ENCODE results near the gene RAB11FIP5.
"Not testable (repeated sequence)": the region's sequence is repeated elsewhere in the genome, so short reads cannot be mapped to it uniquely, and the experiment has no call there.

RAB11FIP5 gene

DNA sequence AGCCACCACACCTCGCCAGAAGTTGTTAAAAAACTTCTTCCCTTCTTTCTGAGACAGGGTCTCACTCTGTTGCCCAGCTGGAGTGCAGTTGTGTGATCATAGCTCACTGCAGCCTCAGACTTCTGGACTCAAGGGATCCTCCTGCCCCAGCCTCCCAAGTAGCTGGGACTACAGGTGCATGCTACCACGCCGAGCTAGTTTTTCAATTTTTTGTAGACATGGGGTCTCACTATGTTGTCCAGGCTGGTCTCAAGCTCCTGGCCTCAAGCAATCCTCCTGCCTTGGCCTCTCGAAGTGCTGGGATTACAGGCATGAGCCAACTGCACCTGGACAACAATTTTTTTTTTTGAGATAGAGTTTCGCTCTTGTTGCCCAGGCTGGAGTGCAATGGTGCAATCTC is 47.7 kb downstream of the RAB11FIP5 start:
- DNase-seq, result not testable (repeated sequence)

DNA sequence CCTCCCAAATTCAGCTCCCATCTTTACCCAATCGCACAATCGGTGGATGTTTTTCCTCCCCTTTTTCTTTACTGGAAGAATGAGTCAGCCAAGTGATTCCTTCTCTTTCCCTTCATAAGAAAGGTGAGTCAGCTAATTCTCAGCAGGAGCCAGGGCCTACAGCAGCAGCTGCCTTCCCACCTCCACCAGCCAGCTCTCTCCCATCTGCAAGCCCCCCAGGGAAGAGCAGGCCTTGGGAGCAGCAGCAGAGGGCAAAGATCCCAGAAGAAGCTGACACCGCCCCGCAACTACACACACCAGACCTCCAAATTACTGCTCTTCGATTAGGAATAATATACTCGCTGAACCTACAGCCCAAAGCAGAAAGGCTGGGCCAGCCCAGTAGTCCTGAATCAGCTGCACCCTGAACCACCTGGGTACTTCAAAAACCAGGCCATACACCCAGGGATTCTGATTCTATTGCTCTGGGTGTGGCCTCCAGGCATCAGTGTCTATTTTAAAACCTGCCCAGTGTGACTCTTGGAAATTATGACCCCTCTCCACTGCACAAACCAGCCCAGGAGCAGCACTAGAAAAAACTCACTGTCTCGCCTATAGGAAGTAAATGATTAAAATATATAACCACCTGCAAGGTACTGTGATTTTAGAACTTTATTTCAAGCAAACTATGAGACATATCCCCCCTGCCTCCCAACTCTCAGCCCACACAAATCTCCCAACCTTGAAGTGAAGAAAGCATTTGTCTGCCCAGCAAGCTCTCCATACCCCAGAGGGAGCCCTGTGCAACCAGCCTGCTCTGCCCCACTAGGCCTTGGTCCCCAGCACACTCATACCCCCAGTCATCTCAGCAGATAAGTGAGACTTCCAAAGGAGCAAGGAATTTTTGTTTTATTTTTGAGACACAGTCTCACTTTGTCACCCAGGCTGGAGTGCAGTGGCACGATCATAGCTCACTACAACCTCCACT is 48.6 kb downstream of the RAB11FIP5 start:
- no peak for DNase-seq

DNA sequence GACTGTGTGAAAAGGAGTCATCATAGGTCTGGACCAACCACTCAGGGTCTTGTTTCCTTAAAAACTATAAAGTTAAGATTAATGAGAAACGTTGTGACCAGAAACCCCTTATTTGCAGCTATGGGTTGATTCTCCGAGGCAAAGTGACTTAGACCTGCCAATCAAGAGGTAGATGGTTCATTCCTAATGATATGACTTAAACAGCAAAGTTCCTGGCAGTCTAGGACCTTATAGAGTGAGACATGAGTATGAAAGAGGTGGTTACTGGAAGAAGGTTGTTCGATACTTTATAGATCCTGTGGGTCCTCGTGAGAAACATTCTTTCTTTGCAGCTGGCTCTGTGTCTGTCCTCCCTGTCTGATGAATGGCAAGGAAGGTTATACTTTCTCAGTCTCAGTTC is 49.3 kb downstream of the RAB11FIP5 start:
- DNase-seq, result no peak

DNA sequence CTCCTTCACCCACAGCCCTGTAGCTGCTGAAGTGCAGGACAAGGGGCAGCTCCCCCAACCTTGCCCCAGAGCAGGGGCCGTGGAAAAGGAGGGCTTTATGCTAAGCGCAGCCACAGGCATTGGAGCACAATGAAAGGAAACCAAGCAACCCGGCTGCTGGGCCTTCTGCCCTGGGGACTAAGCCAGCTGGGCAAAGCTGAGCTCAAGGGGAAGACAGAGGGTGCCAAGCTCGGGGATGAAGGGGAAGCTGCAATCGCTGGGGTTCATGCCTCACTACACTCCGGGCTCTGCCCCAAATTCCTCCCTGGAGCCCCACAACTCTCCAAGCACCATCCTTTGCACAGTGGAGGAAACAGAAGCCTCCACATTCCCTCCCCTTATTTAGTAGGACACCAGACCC is 53.6 kb downstream of the RAB11FIP5 start:
- no peak for DNase-seq

DNA sequence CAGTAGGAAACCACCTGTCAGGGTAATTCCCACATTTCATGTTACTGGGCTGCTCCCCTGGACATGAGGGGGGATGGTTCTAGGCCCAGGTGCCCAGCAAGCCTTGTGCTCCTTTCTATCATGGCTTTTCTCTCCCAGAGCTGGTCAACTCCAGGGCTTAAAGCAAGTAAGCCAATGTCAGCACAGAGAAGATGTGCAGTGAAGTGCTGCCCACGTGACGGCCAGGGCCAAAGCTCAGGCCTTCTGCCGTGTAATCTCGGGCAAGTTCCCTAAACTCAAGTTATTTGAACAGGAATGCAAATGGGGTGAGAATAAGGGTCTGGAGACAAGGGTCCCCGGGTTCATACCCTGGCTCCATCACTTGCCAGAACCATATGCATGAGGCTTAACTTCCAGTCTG is 57.8 kb downstream of the RAB11FIP5 start:
- no peak for DNase-seq

DNA sequence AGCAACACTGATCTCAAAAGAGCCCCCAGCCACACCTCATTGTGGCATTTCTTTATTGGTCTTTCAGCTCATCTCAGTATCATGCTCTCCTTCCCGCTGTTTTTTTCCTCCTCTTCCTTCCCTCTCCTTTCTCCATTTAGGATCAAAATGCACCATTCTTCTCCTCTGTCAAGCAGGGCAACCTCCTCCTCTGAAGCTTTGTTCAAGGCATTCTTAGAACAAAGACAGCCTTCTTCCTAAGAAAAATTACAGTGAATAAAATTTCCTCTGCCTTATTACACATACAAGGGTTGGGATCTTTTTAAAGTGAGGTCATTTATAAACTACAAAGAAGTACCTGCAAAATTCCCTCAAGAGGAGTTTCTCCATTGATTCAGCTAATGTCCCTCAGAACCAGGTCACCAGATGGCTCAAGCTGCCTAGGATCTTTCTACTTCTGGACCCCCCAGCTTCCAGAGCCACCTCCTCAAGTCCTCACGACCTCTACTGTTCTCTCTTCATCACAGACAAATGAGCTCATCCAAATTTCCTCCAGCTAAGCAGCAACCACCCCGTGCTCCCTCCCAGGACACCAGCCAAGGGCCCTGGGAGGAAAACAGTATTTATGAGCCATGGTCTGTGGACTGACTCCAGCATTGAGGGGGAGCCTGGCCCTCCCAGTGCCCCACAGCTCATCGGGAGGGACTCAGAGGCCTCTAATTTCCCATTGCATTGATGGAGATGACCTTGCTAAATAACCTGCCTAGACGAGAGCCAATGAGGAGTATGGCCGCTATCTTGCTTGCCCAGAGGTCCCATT is 59.2 kb downstream of the RAB11FIP5 start:
- no peak for DNase-seq

DNA sequence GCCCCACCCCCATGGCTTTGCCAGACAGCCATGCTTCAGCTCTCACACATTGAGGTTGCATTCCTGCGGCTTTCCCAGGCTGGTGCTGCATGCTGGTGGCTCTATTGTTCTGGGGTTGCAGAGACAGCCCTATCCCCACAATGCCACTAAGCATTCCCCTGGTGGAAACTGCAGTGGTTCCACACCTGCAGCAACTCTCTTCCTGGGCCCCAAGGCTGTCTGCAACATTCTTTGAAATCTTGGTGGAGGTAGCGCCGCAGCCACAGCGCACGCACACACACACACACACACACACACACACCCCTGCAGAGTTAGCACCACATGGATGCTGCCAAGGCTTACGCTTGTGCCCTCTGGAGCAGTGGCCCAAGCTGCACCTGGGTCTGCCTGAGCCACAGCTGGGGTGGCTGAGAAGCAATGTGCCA is 62.6 kb downstream of the RAB11FIP5 start:
- DNase-seq, result no peak

DNA sequence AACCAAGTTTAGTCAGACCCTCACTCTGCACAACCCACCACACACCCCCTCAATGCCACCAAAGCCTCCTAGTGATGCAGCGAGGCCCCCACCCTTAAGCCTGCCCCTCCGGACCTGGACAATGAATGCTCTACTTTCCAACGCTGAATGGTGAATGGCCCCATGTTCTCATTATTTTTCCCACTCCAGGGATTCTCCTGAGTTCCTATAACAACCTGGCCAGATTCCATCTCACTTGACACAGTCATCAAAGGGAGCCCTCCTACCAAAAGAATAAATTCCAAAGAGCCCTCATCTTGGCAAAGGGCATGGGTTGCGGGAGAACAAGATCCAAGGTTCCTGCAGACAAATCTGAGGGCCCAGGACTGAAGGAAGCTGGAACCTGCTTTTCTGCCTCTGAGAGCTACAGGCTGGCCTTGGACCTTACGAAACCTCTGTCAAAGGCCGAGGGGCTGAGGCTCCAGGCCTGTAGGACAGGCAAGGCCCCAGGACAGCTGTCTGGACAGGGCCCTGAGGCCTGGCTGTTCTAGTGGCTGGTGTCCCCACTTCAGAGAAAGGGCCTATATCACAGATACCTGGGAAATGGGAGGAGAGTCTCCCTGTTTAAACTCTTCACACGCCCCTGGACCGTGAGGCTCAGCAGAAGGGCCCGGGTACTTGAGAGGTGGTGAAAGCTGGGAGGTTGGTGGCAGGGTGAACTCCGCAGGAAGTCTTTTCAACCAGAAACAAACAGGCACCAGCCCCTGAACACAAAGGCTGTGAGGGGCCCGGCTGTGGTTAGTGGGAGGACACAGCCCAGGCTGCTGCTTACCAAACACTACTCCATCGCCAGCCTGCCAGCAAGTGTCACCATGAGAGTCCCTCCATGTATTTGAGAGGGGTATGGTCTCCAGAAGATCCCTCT is 68.6 kb downstream of the RAB11FIP5 start:
- no peak for DNase-seq

DNA sequence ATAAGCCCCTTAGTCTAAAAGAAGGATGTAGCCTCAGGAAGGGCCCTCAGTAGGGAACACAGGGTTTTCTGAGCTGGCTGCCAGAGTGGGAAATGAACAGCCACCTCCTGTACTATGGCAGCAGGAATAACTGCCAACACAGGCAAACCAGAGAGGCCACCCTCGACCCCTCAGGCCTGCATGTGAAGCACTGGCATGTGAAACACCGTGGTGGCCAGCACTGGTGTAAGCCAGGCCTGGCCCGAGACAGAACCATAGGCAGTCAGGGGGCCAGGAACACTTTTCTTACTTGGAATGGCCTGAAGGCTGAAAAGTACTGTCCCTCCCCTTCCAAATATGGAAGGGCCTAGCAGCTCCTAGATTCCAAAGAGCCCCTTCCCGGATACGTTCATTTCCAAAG is 69.5 kb downstream of the RAB11FIP5 start:
- DNase-seq, result no peak

DNA sequence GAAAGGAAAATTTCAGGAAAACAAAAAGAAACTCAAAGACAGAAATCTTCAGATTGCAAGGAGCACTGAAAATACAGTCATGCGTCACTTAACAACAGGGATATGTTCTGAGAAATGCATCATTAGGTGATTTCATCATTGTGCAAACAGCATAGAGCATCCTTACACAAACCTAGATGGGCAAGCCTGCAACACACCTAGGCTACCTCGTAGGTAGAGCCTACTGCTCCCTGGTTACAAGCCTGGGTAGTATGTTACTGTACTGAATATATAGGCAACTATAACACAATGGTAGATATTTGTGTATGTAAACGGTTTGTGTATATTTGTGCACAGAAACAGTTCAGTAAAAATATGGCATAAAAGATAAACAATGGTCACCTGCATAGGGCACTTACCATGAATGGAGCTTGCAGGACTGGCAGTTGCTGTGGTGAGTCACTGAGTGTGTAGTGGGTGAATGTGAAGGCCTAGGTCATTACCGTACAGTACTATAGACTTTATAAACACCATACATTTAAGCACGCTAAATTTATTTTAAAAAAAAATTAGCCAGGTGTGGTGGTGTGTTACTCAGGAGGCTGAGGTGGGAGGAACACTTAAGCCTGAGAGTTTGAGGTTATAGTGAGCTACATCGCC is 74.7 kb downstream of the RAB11FIP5 start:
- DNase-seq, result no peak

DNA sequence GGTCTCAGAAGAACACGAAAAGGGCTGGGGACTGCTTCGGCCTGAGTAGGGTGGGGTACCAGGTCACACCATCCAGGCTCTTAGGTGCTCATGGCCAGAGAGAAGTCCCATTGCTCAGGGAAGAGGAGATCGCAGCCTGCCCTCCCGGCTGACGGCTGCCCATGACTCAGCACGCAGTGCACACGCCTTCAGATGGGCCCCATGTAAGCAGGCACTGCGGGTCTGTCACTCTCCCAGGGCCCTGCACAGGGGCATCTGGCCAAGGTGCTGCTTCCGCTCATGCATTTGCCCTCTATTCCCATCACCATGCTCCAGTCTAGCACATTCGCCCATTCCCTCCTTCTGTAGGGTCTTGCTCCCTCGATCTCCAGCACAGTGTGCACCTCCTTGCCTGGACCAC is 76.0 kb downstream of the RAB11FIP5 start:
- DNase-seq, result no peak

DNA sequence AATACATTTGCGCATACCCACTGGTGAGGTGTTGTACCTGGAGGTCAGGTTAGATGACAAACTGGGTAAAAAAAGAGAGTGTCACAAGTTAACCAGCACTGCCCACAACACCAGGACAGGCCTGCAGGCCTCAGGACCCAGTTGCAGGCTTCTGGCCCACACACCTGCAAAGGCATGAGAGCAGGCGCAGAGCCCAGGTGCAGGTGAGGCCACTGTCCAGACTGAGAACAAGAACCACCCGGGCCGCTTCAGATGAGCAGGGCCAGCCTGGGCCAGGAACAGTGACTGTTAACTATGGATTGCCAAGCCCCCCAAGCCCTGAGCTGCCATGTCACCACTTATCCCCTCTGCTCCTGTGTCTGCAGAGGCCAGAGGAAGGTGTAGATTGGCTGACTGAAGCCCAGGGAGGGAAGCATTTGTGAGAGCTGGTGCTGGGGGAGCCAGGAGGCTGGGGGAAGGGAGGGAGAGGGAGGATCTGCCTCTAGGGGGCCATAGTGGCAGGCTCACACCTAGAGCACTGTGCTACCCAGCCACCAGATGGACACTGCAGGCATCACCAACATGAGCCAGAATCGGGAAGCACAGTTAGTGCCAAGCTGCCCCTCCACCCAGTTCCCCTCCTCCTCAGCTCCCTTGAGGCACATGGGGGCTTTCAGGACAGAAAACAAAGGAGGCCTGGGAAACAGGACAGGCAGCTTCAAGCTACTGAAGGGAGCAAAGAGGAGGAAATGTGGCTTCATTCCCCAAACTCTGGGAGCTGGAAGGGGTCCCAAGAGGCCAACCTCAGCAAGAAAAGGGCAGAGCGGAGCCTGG is 76.6 kb downstream of the RAB11FIP5 start:
- DNase-seq, result no peak

DNA sequence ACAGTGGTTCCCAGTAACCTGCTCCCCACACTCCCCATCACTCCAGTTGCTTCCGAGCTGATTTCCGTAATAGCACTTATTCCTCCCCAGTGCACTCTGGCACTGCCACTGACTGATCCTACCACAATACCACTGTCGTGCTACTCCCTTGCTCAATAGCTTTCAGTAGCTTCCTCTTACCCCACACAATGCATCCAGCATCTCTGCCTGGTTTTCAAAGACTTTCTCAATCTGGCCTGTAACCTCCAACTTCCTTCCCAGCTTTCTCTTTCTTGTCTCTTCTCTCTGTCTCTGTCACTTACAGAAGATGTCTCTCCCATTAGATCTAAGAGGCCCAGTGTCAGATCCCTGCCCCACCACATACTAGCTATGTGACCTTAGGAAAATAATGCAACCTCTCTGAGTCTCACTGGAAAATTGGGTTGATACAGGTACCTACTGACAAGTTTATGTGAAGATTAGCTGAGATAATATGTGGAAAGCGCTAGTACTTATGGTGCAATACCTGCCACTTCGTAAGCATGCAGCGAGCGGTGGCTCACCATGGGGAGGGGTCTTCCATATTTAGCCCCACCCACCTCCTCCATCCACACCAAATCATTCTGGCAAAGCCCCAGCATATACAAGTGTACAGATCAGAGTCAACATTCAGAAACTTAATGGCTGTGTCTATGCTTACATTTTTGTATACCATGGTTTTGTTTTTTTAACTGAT is 77.9 kb downstream of the RAB11FIP5 start:
- DNase-seq, result no peak

DNA sequence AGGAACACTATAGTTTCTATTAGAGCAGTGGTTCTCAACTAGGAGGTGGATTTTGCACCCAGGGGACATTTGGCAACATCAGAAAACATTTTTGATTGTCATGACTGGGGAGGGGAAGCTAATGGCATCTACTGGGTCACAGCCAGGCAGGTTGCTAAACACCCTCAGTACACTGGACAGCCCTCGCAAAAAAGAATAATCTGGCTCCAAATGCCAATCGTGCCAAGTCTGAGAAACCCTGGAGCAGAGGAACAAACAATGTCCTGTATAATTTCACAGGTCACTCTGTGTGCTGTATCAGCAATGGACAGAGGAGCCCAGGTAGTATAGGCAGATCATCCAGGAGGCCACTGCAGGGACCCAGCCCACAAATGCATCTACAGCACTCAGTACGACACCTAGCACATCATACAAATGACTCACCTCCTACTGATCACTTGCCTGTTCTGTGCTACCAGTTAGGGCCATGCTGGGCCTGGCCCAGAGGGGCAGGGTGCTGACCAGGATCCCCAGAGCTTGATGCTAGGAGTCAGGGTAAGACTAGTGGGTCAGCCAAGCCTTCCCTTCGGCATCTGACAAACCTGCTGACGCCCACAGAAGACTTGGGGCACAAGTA is 78.9 kb downstream of the RAB11FIP5 start:
- no peak for DNase-seq

DNA sequence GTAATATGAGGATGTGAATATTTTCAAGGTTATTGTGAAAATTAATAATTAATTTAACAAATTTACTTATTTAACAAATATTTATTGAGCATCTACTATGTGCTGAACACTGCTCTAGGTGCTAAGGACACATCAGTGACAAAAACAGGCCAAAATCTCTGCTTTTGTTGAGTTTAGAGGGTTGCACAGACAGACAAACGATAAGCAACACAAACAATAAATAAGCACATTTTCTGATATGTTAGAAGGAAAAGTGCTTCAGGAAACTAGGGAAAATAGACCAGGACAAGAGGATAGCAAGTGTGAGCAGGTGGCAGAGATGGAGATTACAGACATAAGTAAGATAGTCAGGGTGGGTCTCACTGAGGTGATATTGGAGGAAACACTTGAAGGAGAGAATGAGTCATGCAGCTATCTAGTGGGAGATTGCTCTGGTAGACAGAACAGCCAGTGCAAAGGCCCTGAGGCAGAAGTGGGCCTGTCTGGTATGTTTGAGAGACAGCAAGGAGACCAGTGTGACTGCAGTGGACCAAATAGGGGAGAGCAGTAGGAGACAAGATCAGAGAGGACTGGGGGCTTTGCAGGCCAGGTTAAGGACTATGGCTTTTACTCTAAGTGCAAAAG is 79.5 kb downstream of the RAB11FIP5 start:
- DNase-seq, result no peak

DNA sequence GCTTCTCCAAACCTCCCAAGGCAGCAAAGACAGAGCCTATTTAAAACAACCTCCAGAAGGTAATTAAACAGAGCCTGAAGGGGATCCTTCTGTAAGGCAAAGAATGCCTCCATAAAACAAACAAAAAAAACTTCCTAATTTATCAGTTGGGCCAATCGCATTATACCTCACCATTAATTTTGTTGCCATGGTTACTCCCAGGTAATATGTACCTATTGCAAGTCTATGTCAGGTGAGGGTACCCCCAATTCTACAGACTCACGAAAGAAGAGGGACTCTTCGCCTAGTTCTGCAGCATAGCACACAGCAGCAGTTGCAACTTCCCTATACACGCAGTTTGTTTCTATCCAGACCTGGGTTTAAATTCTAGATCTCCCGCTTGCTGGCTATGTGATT is 80.0 kb downstream of the RAB11FIP5 start:
- DNase-seq, result no peak

DNA sequence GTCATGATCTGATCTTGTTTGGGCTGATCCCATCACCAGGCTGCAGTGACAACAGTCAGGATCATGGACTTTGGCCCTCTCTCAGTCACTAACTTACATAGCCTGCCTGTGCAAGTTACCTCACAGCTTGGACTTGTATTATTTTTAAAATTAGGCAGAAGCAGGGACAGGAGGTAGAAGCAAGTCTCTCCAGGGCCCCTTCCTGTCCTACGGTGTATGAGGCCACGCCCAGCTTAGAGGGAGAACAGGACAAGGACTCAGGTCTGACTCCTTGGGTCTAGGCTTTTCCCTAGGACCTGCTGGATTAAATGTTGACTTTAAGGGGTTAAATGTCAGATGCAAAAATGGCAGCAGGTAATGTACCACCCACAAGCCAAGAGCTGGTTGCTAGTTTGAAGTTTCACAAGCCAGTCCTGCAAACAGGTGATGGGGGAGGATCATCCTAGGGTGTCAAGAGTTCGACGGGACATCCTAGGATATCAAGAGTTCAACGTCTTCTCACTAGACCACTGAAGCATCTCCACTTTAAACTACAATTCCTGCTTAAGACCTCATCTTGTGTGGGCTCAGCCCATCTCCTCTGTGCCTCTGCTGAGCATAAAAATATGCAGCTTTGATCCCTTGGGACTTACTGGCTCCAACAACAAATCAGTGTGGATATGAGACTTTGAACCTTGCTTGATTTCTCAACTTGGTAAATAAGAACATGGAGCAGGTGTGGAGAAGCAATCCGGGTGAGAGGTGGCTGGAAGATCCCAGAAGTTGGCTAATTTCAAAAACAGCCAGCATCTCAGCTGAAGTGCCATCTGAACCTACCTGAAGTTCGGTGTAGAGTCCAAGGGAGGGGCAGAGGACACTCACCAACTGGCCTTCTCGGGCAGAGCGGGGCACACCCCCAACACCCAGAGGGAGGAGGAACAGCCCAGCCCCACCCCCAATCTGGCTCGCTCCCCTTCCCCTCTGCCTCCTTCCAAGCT is 80.7 kb downstream of the RAB11FIP5 start:
- DNase-seq, result no peak

DNA sequence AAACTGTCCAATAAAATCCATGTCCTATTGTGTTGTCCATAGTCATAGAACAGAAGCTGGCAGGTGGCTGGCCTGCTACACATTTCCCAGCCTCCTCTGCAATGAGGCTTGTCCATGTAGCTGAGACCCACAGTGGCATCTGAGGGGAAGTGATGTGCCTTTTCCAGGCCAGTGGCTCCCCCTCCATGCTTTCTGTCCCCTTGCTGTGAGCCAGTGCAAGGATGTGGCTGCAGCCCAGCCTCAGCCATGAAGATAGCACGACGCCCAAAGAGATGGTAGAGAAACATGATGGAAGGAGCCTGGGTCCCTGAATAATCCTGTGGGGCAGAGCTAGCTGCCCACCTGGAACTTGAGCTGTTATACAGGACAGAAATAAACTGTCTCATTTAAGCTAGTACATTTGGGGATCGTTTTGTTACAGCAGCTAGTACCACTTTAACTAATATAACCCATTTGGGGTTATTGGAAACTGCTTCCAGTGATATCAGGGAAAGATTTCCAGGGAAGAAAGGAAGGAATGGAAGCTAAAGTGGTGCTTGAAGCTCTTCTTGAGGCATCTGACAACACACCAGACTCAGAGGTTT is 81.6 kb downstream of the RAB11FIP5 start:
- DNase-seq, result no peak

Data from NCI-H2029 treated with DMSO at 0.1 percent for 48 hours (cell line).